CD4-positive, alpha-beta T cell treated with Interleukin-4 for 4 hours (primary cell): ENCODE data around the gene MOB3C.

ENCODE experiments used
- DNase-seq: peaks from one replicate; pipeline ENCODE4 v3.0.0-alpha.2; 2020

MOB3C gene

DNA sequence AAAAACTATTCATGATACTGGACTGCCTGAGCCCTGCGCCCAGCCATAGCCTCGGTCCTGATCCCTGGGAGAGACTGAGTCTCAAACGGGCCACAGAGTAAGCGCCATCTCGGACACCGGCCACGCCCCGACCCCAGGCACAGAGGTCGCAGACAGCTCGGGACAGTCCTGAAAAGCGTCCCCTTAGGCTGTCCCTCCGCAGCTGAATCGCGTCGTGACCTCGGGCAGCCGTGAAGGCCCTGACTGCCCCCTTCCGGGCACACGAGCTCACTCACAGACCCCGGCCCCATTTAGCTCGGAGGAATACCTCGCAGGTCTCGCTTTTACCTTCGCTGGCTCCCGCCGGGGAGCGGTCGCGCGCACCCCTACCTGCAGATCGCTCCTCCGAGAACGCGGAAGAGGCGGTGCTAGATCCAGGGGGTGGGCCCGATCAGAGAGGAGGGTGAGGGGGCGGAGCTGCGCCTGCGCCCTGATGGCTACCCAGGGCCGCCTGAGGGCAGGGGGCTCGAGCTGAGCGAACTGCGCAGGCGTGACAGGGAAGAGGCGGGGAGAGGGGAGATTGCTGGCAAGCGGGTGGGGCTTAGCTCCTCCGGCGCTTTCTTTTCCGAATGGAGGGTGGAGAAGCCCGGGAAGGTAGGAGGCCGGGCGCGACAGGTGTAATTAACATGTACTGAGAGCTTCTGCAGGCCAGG, 12.6 kb downstream of the MOB3C start, which contains the start of gene MKNK1:
MKNK1 (minus strand) TSS at position 411 of the 692 bp plus-strand sequence. CDS start 20,941 bp downstream, outside the sequence.
- peak; percentile 96 for DNase-seq

- DNase-seq: no peak
These were observed 13.1 kb downstream of the MOB3C start for GRCh38 chr1:46603481-46603857.

DNA sequence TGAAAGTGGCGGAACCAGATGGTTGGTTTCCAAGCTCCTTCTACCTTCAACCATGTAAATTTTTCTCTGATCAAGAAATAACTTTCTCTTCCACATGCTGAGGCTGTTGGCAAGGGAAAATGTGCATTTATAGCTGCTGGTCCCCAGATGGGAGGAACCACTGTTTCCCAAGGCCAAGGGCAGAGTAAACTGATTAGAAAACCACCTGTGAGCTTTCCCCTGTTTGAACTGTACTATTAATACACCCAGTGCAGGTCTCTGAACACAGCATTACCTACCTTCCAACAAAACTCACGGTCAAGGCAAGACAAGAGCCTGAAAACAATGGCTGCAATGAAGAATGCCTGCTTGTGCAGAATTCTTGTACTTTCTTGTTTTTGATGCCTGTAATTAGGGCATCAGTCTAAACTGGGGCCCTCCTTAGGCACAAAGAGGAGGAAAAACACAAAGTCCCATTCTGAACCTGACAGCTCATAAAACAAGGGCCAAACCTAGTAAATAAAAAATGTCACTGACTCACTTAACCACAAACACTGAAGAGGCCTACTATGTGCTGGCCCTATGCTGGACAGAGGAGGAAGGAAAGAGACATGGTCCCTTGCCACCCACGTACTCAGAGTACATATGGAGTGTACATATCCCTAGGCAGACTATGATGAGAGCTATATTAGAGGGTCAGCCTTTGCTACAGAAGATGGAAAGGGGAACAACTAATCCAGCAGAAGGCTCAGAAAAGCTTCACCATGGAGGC, 15.2 kb downstream of the MOB3C start:
- no peak for DNase-seq

DNA sequence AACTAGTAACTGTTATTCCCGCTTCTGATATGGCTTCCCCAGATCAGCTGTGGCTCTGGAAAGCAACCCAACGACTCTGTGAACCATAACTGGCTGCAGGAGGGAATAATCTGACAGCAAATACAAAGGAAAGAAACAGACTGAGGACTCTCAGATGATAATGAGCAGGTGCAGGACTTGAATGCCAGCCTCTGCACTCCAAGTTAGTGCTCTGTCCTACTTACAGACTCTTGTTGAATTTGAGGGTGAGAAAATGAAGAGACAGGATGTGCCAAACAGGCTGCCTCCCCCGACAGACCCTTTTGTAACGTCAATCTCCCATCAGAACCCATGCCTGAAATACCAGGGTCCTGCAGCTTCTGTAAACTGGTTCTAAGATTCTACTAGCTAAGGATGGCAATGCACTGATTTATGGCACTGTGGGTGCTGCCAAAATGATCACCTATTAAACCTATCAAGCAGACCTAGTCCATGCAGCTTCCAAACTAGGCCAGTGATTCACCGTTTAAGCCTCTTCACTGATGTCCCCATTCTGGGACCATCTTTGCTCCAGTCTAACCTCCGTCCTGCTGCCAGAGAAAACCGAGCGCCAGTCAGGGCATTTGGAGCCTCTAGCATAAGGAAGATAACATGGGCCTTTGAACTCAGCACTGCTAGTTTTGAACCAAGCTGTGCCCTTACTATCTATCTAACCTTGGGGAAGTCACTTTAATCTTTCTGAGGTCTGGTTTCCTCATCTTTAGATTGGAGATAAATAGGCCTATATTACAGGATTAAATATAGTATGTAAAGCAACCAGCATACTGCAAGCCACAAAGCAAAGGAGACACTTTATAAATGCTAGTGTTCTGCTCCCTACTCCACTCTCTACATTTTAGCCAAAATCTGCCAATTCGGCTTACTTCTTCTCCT, 17.3 kb downstream of the MOB3C start:
- no peak for DNase-seq

GRCh38 chr1:46596846-46597245, 19.8 kb downstream of the MOB3C start:
- DNase-seq: no peak

DNA sequence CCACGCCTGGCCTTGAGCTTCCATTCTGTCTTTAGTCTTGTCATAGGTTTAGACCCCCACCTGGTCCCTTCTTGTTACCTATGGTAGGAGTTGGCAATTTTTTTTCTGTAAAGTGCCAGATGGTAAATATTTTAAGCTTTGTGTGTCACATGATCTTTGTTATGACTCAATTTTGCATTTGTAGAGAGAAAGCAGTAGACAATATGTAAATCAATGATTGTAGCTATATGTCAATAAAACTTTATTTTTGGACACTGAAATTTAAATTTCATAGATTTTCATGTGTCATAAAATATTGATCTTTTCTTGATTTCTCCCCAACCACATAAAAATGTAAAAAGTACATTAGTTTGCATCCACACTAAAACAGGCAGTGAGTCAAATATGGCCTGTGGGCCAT, 20.6 kb downstream of the MOB3C start:
- DNase-seq: no peak

DNA sequence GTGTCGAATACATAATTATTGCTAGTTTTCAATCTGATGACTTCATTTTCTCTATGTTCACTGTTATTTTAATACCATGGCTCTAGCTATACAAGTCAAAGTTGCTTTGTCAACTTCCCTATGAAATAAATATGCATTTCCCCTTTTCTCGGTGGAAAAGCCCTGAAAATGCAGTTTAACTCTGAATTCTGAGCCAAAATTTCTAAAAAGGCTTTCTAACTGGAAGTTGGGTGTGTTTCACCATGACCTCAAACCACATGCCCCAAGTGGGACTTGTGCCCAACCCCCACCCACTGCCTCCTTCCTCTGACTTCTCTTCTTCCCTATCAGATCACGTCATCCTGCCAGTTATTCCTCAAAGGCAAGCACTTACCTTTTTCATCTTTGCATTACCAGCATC, 21.5 kb downstream of the MOB3C start:
- DNase-seq: peak; percentile 22

DNA sequence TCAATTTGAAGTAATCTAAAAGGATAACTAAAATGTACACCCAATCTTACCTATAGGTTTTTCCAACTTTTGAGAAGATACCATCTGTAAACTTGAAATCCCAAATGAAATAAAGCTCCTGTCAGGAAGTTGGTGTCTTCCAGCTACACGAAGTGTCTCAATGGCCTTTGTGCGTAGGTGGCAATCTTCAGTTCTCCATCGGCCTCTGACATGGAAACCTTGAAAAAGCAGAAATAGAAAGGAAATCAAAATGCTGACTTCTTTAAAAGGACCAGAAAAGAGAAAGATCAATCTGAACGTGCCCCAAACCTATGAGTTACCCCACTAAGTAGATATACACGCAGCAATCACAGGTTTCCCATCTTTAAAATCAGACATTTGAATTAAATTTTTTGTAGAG, 22.5 kb downstream of the MOB3C start:
- no peak for DNase-seq

DNA sequence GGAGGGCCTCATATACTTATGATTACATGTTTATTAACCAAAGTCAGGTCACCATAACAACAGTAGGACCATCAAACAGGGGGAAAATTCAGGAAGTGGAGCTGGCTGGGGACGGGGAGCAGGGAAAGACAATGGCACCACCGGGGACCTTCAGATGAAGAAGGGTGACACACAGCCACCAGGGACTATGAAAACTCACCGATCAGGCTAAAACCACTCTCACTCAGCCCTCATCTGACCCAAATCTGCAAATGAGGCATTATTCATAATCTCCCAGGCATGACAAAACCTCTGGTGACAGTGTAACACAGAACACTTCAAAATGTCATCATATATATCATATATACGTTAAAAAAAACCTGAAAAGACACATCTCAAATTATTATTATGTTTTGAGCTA, 23.8 kb downstream of the MOB3C start:
- no peak for DNase-seq

DNA sequence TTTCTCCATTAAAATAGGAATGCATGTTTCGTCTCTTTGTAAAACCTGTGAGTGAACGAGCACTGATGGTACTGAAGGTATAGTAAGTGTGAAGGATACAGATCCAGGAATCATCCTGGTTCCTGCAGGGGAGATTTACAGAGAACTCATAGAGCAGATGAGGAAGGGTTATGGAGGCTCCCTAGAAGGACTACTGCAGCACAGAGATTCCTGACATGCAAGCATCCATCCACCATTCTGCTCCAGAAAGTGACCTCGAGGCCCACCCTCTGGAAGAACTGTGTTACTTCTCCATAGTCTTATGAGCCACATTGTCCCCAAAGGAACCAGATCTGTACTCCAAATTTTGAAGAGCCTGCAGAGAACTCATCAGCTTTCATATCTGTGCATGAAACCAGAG, 27.1 kb downstream of the MOB3C start:
- no peak for DNase-seq

GRCh38 chr1:46587069-46587468, 29.5 kb downstream of the MOB3C start:
- DNase-seq: no peak

GRCh38 chr1:46585312-46585938, 31.2 kb downstream of the MOB3C start:
- no peak for DNase-seq

DNA sequence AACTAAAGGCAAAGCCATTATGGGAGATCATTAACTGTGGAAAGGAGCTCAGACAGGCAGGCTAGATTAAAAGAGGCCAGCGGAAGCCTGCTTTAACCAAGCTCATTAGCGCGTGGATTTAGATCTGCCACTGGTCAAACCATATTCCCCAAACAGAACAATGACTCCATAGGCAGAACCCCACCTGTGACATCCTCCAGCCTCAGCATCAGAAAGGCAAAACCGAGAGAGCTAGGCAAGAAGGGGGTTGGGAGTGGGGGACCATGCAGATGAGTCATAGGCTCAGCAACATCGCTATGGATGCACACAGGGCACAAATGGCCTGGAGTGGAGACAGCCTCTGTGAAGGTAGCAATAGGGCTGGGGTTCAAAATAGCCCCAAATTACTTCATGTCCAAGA, 33.1 kb downstream of the MOB3C start:
- DNase-seq: no peak

DNA sequence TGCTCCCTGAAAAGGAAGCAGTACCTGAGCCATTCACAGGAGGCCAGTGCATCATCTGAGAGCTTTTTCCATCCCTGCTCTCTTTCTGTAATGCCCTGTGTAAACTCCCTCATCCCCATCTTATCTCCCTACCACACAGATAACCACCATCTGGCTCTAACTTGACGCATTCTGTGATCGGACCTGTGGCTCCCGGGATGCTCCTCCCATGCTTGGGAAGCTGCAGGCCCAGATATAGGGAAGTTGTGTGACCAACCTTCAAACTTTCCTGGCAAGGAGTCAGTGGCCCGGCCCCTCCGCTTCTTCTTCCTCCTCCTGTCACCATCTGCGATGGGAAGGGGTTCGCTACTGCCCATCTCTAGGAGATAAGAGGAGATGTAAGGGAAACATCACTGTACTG, 33.6 kb downstream of the MOB3C start:
- no peak for DNase-seq

- peak; percentile 37 for DNase-seq
These were observed 34.7 kb downstream of the MOB3C start for GRCh38 chr1:46581681-46582455.

GRCh38 chr1:46580140-46580903, 36.3 kb downstream of the MOB3C start:
- DNase-seq: no peak

DNA sequence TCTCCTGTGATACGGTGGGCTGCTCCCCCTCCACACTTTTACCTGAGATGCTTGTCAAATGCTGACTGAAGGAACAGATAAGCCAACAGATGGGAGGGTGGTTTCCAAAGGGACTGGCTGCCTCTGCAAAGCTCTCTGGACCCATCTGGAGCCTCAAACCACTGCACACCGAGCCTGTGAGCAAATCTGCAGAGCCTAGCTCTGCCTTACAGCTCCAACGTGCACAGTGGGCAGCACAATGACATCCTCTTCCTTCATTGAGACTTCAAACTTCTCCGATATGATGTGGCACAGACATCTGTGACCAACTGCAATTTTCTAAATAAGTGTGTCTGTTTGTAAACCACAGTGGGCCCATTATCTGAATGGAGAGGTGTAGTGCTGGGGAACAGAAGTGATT, 38.9 kb downstream of the MOB3C start:
- DNase-seq: no peak

DNA sequence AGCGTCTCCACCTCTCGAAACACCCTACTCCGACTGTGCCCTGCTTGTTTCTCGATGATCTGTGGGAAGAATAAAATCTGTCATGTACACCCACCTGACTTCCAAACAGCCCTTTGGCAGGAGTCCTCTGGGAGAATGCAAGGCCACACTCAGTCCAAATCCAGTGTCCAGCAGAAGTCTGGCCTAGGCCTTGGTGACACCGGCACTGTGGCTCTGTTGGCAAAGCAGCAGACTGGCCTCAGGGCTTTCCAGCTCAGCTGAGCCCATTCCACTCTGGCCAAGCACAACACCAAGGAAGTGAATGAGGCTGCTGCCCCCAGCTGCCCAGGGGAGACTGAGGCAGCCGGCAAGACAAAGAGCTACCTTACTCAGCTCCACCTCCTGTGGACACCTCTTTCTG, 40.0 kb downstream of the MOB3C start:
- no peak for DNase-seq

GRCh38 chr1:46575778-46576177, 40.8 kb downstream of the MOB3C start:
- no peak for DNase-seq

- DNase-seq: no peak
These were observed 41.3 kb downstream of the MOB3C start for GRCh38 chr1:46575300-46575699.

DNA sequence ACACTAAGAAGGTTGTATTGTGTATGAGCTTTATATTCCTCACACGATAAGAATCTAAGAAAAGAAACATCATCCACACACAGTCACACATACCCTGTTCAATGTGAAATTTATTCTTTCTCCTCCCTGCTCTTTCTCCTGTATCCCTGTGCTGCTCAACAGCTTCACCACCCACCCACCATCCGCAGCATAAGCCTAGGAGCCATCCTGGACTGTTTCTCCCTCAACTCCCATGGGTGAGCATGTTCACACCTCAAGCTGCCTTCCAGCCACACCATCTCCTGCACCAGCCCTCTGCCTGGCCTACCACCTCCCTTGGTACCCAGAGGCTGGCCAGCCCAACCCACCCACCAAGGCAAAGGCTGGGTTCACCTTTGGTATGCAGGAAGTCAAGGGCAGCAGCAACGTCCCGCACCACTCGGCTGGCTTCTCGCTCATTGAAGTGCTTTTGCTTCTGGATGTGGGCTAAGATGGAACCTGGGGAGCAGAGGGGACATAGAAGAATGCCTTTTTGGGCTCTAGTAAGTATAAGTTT, 44.9 kb downstream of the MOB3C start:
- DNase-seq: no peak
